ENCODE results near the gene TMEM89. TPM values are rescaled to one million over a fixed set of nuclear protein-coding genes. Genes with fewer than 3 reads are reported as not detected.
A peak's percentile ranks its signal among the peaks of the same experiment; 100 is the strongest.

The TMEM89 gene
- total and polyA plus RNA-seq, 2 of the 13 experiments (the other 11 are each of a cell fraction or from before 2014, with no cell fraction given): 0.31 to 0.59 TPM

DNA sequence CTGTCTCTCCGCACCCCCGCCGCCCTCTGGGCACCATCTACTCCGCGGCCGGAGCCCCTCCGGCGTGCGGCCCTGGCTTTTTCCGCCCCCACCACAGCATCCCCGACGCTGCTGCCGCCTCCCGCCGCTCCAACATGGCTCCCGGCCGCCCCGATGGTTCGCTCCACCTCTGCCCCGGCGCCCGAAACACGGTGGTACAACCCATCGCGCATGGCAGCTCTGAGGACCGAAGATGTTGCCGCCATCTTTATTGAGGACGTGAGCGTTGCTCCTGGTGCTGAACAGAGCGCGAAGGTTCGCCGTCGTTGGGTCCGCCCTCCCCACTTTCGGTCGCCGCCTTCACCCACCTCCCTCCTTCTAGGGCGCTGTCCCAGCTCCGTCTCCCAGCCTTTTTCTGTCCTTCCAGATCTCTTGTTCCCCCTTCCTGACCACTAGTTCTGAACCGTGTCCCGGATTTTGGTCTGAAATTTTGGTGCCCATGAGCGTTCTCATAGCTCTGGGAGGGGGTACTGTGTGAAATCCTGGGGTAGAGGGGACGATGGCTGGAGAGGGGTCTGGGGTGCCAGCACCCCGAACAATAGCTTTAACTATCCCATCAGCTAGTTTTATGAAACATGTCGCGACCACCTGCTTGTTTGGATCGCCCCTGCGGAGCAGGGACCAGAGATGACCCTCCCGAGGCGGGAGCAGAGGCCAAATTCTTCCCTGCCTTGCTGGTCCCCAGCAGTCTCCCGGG is 41.4 kb upstream of the TMEM89 start, which contains the start of gene CELSR3 (continued):
- TF ChIP-seq FOXK2 (IDR thresholded peaks at IDR 0.05): peak; percentile 50; the same call in 1 of the 2 replicates
- TF ChIP-seq AHR (CRISPR knock-in tag; IDR thresholded peaks at IDR 0.05): no peak
- TF ChIP-seq FOXP1 (IDR thresholded peaks at IDR 0.05): no peak
- no peak for TF ChIP-seq FOXP1 (CRISPR knock-in tag; IDR thresholded peaks at IDR 0.05)
- TF ChIP-seq ZNF274 (CRISPR knock-in tag; IDR thresholded peaks at IDR 0.05): no peak
- TF ChIP-seq ZFP62 (CRISPR knock-in tag; IDR thresholded peaks at IDR 0.05): no peak
- TF ChIP-seq GLI4 (CRISPR knock-in tag; IDR thresholded peaks at IDR 0.05; ENCODE audit: borderline replicate concordance): peak; percentile 88; the same call in 1 of the 2 replicates
- no peak for TF ChIP-seq FOXA3 (CRISPR knock-in tag; IDR thresholded peaks at IDR 0.05)
- TF ChIP-seq RFX3 (CRISPR knock-in tag; IDR thresholded peaks at IDR 0.05): no peak
- TF ChIP-seq BHLHE40 (IDR thresholded peaks at IDR 0.05; ENCODE audit: low read length): peak; percentile 82
- 0 out of 2 replicates have a peak, but pooled peaks have one; percentile 50 for TF ChIP-seq ZMYM2 (CRISPR knock-in tag; IDR thresholded peaks at IDR 0.05)
- TF ChIP-seq SMAD3 (CRISPR knock-in tag; IDR thresholded peaks at IDR 0.05): no peak
- no peak for TF ChIP-seq ZFYVE20 (CRISPR knock-in tag; IDR thresholded peaks at IDR 0.05; ENCODE audit: borderline replicate concordance, low read depth)
- TF ChIP-seq ZNF343 (CRISPR knock-in tag; IDR thresholded peaks at IDR 0.05): no peak
- TF ChIP-seq SAP130 (CRISPR knock-in tag; IDR thresholded peaks at IDR 0.05; ENCODE audit: low read depth): 0 out of 2 replicates have a peak, but pooled peaks have one; percentile 18
- no peak for TF ChIP-seq PCBP2 (optimal IDR thresholded peaks at IDR 0.05; ENCODE audit: low read depth, low read length, poor library complexity, severe bottlenecking)
- TF ChIP-seq ONECUT2 (CRISPR knock-in tag; IDR thresholded peaks at IDR 0.05): no peak
- TF ChIP-seq SP1 (IDR thresholded peaks at IDR 0.05): no peak
- no peak for TF ChIP-seq SP1 (CRISPR knock-in tag; IDR thresholded peaks at IDR 0.05)
- no peak for TF ChIP-seq ZNF83 (CRISPR knock-in tag; IDR thresholded peaks at IDR 0.05; ENCODE audit: borderline replicate concordance)
- no peak for TF ChIP-seq RCOR2 (CRISPR knock-in tag; IDR thresholded peaks at IDR 0.05)
- TF ChIP-seq CCDC6 (CRISPR knock-in tag; IDR thresholded peaks at IDR 0.05): no peak
- no peak for TF ChIP-seq TBP (CRISPR knock-in tag; IDR thresholded peaks at IDR 0.05)
- TF ChIP-seq ZNF567 (CRISPR knock-in tag; IDR thresholded peaks at IDR 0.05; ENCODE audit: borderline replicate concordance): no peak
- TF ChIP-seq FOSL2 (CRISPR knock-in tag; IDR thresholded peaks at IDR 0.05): no peak
- TF ChIP-seq ATRX (CRISPR knock-in tag; IDR thresholded peaks at IDR 0.05; ENCODE audit: borderline replicate concordance): no peak
- no peak for TF ChIP-seq HMG20B (CRISPR knock-in tag; conservative IDR thresholded peaks at IDR 0.05)
- no peak for TF ChIP-seq MEIS1 (CRISPR knock-in tag; IDR thresholded peaks at IDR 0.05; ENCODE audit: borderline replicate concordance)
- TF ChIP-seq, protein P1, sequence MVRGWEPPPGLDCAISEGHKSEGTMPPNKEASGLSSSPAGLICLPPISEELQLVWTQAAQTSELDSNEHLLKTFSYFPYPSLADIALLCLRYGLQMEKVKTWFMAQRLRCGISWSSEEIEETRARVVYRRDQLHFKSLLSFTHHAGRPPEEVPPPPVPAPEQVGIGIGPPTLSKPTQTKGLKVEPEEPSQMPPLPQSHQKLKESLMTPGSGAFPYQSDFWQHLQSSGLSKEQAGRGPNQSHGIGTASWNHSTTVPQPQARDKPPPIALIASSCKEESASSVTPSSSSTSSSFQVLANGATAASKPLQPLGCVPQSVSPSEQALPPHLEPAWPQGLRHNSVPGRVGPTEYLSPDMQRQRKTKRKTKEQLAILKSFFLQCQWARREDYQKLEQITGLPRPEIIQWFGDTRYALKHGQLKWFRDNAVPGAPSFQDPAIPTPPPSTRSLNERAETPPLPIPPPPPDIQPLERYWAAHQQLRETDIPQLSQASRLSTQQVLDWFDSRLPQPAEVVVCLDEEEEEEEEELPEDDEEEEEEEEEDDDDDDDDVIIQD (CRISPR knock-in tag; IDR thresholded peaks at IDR 0.05; ENCODE audit: low read depth): no peak
- no peak for TF ChIP-seq TAF15 (IDR thresholded peaks at IDR 0.05; ENCODE audit: low read depth, low read length, poor library complexity, severe bottlenecking)
- TF ChIP-seq ZNF160 (CRISPR knock-in tag; IDR thresholded peaks at IDR 0.05): no peak
- no peak for TF ChIP-seq POLR2G (IDR thresholded peaks at IDR 0.05; ENCODE audit: low read depth, low read length)
- no peak for TF ChIP-seq MATR3 (CRISPR knock-in tag; IDR thresholded peaks at IDR 0.05)
- no peak; the same call in 1 of the 2 replicates for TF ChIP-seq ZNF776 (CRISPR knock-in tag; IDR thresholded peaks at IDR 0.05)
- no peak for TF ChIP-seq NFE2L2 (IDR thresholded peaks at IDR 0.05; ENCODE audit: low read length)
- no peak for TF ChIP-seq PLRG1 (conservative IDR thresholded peaks at IDR 0.05)
- no peak for TF ChIP-seq ZFP82 (CRISPR knock-in tag; IDR thresholded peaks at IDR 0.05; ENCODE audit: borderline replicate concordance)
